HepG2 (cell line): ENCODE results near the gene LMTK2. TPM values are rescaled to one million over a fixed set of nuclear protein-coding genes. Genes with fewer than 3 reads are reported as not detected.
A peak's percentile ranks its signal among the peaks of the same experiment; 100 is the strongest.

Experiments
- MED13 ChIP-seq: sonication (generic); formaldehyde crosslinking; IDR thresholded peaks from 2 replicates; pipeline ENCODE4 v1.5.0; 2020; ENCODE audit warnings: missing genetic modification reagents
- PHF5A ChIP-seq: IDR thresholded peaks from one replicate; pipeline ENCODE4 v1.6.1; 2018; ENCODE audit warnings: low read depth, missing genetic modification reagents; ENCODE audit not compliant: unreplicated experiment
- PPARG ChIP-seq: conservative IDR thresholded peaks from 2 replicates; pipeline ENCODE4 v1.6.1; 2016; ENCODE audit warnings: missing biosample characterization, missing genetic modification reagents
- SIX1 ChIP-seq: sonication (generic); formaldehyde crosslinking; IDR thresholded peaks from 2 replicates; pipeline ENCODE4 v1.4.0; 2020; ENCODE audit warnings: missing genetic modification reagents, borderline replicate concordance
- SP4 ChIP-seq: sonication (generic); formaldehyde crosslinking; IDR thresholded peaks from 2 replicates; pipeline ENCODE4 v1.8.1; 2023; ENCODE audit warnings: mild to moderate bottlenecking, missing genetic modification reagents
- THAP11 ChIP-seq: IDR thresholded peaks from 2 replicates; pipeline ENCODE4 v1.6.1; 2016; ENCODE audit warnings: missing biosample characterization, missing genetic modification reagents
- ZNF17 ChIP-seq: sonication (generic); formaldehyde crosslinking; IDR thresholded peaks from 2 replicates; pipeline ENCODE4 v1.5.0; 2020; ENCODE audit warnings: mild to moderate bottlenecking, missing genetic modification reagents
- ZNF460 ChIP-seq: sonication (generic); formaldehyde crosslinking; IDR thresholded peaks from 2 replicates; pipeline ENCODE4 v1.5.1; 2020; ENCODE audit warnings: missing genetic modification reagents, mild to moderate bottlenecking, borderline replicate concordance
- polyA plus RNA-seq, 8 experiments: library from polyadenylated mRNA; depleted of rRNA in 3 of 8; stranded (reverse) in 7 of 8; unstranded in 1 of 8; fragments of >200 nt; fragmentation: Illumina TruSeq in 4 of 8; extraction: Trizol in 4 of 8; gene quantifications; 2 replicates each; pipeline versions ENCODE4 v1.2.1 to v1.2.3, GENCODE V29; 2011 to 2016; ENCODE audit warnings: low read depth in 4 of 8, missing spikeins in 1 of 8, mixed read lengths in 1 of 8; ENCODE audit not compliant: insufficient read depth in 1 of 8
- total RNA-seq, 5 experiments: library from RNA; depleted of rRNA; stranded (reverse); fragments of >200 nt; fragmentation: Illumina TruSeq; extraction: Trizol; gene quantifications; 2 replicates each; pipeline ENCODE4 v1.2.3, GENCODE V29; 2016; ENCODE audit warnings: low read depth in 1 of 5
- TF ChIP-seq, protein P1 (sequence below): sonication (generic); formaldehyde crosslinking; IDR thresholded peaks from 2 replicates; pipeline ENCODE4 v1.5.0; 2020; ENCODE audit warnings: mild to moderate bottlenecking, missing genetic modification reagents, moderate library complexity
- TF ChIP-seq, protein P2 (sequence below): sonication (generic); formaldehyde crosslinking; IDR thresholded peaks from 2 replicates; pipeline ENCODE4 v1.8.1; 2022; ENCODE audit warnings: low read depth, mild to moderate bottlenecking, missing genetic modification reagents
- TF ChIP-seq, protein P3 (sequence below): sonication (generic); formaldehyde crosslinking; IDR thresholded peaks from 2 replicates; pipeline ENCODE4 v1.8.0; 2022; ENCODE audit warnings: mild to moderate bottlenecking, missing genetic modification reagents, borderline replicate concordance
- TF ChIP-seq, protein P4 (sequence below): sonication (generic); formaldehyde crosslinking; IDR thresholded peaks from 2 replicates; pipeline ENCODE4 v1.4.0; 2020; ENCODE audit warnings: missing genetic modification reagents
- TF ChIP-seq, protein P5 (sequence below): sonication (generic); formaldehyde crosslinking; IDR thresholded peaks from 2 replicates; pipeline ENCODE4 v1.4.0; 2020; ENCODE audit warnings: missing genetic modification reagents
- TF ChIP-seq, protein P6 (sequence below): sonication (generic); formaldehyde crosslinking; IDR thresholded peaks from 2 replicates; pipeline ENCODE4 v1.4.0; 2020; ENCODE audit warnings: missing genetic modification reagents, borderline replicate concordance

LMTK2 gene
- total and polyA plus RNA-seq, 2 of the 13 experiments (the other 11 are each of a cell fraction or from before 2014, with no cell fraction given) = 9.5 to 11.7 TPM

DNA sequence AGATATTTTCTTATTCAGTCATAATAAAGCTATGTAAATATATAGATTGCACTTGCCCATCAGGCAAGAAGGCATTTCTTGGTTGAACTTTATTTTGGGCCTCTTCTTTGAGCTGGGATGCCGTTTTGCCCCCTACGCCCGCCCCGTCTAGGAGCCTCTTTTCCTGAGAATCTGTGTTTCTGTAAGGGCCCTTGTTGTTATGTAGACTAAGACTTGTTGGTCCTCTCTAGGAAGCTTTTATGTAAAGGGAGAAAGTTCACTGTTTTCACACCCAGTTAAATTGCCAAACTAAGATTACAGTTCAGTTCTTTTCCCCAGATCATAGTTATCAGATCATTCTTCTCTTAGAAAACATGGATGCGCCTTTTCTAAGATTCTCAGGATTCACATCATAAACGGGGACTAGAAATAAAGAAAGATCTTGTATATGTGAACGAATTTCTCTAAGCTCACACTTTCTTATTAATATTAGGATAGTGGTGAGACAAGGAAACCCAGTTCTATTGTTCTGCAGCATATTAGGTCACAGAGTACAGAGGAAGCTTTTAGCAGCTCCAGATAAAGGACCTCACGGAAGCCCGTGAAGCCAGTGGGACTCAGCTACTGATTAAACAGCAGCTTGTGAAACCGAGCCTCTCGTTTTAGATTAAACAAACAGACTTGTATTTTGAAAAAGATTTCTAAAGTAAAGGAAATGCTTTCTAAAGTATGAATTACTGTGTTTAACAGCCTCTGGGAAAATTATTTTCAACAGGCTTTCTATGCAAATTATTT is 3.8 kb downstream of the LMTK2 start (continued):
- TF ChIP-seq PHF5A (CRISPR knock-in tag) (no peak), MED13 (CRISPR knock-in tag) (no peak), ZNF460 (no peak), SIX1 (CRISPR knock-in tag) (peak; percentile 46; the same call in 1 of the 2 replicates), ZNF17 (CRISPR knock-in tag) (no peak), SP4 (CRISPR knock-in tag) (no peak), THAP11 (CRISPR knock-in tag) (no peak), PPARG (CRISPR knock-in tag) (peak; percentile 46; the same call in 1 of the 2 replicates)
- TF ChIP-seq, protein P1, sequence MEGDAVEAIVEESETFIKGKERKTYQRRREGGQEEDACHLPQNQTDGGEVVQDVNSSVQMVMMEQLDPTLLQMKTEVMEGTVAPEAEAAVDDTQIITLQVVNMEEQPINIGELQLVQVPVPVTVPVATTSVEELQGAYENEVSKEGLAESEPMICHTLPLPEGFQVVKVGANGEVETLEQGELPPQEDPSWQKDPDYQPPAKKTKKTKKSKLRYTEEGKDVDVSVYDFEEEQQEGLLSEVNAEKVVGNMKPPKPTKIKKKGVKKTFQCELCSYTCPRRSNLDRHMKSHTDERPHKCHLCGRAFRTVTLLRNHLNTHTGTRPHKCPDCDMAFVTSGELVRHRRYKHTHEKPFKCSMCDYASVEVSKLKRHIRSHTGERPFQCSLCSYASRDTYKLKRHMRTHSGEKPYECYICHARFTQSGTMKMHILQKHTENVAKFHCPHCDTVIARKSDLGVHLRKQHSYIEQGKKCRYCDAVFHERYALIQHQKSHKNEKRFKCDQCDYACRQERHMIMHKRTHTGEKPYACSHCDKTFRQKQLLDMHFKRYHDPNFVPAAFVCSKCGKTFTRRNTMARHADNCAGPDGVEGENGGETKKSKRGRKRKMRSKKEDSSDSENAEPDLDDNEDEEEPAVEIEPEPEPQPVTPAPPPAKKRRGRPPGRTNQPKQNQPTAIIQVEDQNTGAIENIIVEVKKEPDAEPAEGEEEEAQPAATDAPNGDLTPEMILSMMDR (CRISPR knock-in tag) = no peak
- TF ChIP-seq, protein P2, sequence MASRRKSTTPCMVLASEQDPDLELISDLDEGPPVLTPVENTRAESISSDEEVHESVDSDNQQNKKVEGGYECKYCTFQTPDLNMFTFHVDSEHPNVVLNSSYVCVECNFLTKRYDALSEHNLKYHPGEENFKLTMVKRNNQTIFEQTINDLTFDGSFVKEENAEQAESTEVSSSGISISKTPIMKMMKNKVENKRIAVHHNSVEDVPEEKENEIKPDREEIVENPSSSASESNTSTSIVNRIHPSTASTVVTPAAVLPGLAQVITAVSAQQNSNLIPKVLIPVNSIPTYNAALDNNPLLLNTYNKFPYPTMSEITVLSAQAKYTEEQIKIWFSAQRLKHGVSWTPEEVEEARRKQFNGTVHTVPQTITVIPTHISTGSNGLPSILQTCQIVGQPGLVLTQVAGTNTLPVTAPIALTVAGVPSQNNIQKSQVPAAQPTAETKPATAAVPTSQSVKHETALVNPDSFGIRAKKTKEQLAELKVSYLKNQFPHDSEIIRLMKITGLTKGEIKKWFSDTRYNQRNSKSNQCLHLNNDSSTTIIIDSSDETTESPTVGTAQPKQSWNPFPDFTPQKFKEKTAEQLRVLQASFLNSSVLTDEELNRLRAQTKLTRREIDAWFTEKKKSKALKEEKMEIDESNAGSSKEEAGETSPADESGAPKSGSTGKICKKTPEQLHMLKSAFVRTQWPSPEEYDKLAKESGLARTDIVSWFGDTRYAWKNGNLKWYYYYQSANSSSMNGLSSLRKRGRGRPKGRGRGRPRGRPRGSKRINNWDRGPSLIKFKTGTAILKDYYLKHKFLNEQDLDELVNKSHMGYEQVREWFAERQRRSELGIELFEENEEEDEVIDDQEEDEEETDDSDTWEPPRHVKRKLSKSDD (CRISPR knock-in tag) = no peak
- TF ChIP-seq, protein P3, sequence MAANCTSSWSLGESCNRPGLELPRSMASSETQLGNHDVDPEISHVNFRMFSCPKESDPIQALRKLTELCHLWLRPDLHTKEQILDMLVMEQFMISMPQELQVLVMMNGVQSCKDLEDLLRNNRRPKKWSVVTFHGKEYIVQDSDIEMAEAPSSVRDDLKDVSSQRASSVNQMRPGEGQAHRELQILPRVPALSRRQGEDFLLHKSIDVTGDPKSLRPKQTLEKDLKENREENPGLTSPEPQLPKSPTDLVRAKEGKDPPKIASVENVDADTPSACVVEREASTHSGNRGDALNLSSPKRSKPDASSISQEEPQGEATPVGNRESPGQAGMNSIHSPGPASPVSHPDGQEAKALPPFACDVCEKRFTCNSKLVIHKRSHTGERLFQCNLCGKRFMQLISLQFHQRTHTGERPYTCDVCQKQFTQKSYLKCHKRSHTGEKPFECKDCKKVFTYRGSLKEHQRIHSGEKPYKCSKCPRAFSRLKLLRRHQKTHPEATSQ = no peak
- TF ChIP-seq, protein P4, sequence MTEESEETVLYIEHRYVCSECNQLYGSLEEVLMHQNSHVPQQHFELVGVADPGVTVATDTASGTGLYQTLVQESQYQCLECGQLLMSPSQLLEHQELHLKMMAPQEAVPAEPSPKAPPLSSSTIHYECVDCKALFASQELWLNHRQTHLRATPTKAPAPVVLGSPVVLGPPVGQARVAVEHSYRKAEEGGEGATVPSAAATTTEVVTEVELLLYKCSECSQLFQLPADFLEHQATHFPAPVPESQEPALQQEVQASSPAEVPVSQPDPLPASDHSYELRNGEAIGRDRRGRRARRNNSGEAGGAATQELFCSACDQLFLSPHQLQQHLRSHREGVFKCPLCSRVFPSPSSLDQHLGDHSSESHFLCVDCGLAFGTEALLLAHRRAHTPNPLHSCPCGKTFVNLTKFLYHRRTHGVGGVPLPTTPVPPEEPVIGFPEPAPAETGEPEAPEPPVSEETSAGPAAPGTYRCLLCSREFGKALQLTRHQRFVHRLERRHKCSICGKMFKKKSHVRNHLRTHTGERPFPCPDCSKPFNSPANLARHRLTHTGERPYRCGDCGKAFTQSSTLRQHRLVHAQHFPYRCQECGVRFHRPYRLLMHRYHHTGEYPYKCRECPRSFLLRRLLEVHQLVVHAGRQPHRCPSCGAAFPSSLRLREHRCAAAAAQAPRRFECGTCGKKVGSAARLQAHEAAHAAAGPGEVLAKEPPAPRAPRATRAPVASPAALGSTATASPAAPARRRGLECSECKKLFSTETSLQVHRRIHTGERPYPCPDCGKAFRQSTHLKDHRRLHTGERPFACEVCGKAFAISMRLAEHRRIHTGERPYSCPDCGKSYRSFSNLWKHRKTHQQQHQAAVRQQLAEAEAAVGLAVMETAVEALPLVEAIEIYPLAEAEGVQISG (CRISPR knock-in tag) = peak; percentile 20; the same call in 1 of the 2 replicates
- TF ChIP-seq, protein P5, sequence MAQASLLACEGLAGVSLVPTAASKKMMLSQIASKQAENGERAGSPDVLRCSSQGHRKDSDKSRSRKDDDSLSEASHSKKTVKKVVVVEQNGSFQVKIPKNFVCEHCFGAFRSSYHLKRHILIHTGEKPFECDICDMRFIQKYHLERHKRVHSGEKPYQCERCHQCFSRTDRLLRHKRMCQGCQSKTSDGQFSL (CRISPR knock-in tag) = no peak
- TF ChIP-seq, protein P6, sequence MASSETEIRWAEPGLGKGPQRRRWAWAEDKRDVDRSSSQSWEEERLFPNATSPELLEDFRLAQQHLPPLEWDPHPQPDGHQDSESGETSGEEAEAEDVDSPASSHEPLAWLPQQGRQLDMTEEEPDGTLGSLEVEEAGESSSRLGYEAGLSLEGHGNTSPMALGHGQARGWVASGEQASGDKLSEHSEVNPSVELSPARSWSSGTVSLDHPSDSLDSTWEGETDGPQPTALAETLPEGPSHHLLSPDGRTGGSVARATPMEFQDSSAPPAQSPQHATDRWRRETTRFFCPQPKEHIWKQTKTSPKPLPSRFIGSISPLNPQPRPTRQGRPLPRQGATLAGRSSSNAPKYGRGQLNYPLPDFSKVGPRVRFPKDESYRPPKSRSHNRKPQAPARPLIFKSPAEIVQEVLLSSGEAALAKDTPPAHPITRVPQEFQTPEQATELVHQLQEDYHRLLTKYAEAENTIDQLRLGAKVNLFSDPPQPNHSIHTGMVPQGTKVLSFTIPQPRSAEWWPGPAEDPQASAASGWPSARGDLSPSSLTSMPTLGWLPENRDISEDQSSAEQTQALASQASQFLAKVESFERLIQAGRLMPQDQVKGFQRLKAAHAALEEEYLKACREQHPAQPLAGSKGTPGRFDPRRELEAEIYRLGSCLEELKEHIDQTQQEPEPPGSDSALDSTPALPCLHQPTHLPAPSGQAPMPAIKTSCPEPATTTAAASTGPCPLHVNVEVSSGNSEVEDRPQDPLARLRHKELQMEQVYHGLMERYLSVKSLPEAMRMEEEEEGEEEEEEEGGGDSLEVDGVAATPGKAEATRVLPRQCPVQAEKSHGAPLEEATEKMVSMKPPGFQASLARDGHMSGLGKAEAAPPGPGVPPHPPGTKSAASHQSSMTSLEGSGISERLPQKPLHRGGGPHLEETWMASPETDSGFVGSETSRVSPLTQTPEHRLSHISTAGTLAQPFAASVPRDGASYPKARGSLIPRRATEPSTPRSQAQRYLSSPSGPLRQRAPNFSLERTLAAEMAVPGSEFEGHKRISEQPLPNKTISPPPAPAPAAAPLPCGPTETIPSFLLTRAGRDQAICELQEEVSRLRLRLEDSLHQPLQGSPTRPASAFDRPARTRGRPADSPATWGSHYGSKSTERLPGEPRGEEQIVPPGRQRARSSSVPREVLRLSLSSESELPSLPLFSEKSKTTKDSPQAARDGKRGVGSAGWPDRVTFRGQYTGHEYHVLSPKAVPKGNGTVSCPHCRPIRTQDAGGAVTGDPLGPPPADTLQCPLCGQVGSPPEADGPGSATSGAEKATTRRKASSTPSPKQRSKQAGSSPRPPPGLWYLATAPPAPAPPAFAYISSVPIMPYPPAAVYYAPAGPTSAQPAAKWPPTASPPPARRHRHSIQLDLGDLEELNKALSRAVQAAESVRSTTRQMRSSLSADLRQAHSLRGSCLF (CRISPR knock-in tag) = no peak
